Stimulated activated CD8-positive, alpha-beta memory T cell treated with anti-CD3 and anti-CD28 coated beads, Interleukin-15, amount 100 ng/mL, for 4 hours (primary cell): ENCODE data around the gene SORCS2.

Experiments used
- DNase-seq, 2 donors: peaks; one replicate each; pipeline ENCODE4 v3.0.0-alpha.2; 2020; ENCODE audit warnings: low read depth in 2 of 2

The SORCS2 gene

GRCh38 chr4:7635445-7636239 lies 443.3 kb downstream of the SORCS2 start:
- no peak for DNase-seq

- no peak for DNase-seq
Measured at GRCh38 chr4:7636240-7636508, 443.8 kb downstream of the SORCS2 start.

GRCh38 chr4:7637139-7637538 lies 444.8 kb downstream of the SORCS2 start:
- no peak for DNase-seq

- DNase-seq: no peak
Measured at GRCh38 chr4:7637971-7638370, 445.6 kb downstream of the SORCS2 start.

- no peak for DNase-seq
Measured at GRCh38 chr4:7638489-7638888, 446.2 kb downstream of the SORCS2 start.

- DNase-seq: no peak
Measured at GRCh38 chr4:7638984-7639789, 446.8 kb downstream of the SORCS2 start.

GRCh38 chr4:7640136-7640535 lies 447.8 kb downstream of the SORCS2 start:
- no peak for DNase-seq

GRCh38 chr4:7641712-7642111 lies 449.4 kb downstream of the SORCS2 start:
- no peak for DNase-seq

- no peak for DNase-seq
Measured at GRCh38 chr4:7642741-7643458, 450.6 kb downstream of the SORCS2 start.

- DNase-seq: no peak
Measured at GRCh38 chr4:7645158-7645557, 452.8 kb downstream of the SORCS2 start.

GRCh38 chr4:7645956-7646355 lies 453.6 kb downstream of the SORCS2 start:
- DNase-seq: no peak

GRCh38 chr4:7646384-7647061 lies 454.2 kb downstream of the SORCS2 start:
- no peak for DNase-seq

GRCh38 chr4:7647186-7647585 lies 454.8 kb downstream of the SORCS2 start:
- no peak for DNase-seq

- no peak for DNase-seq
Measured at GRCh38 chr4:7647600-7648543, 455.5 kb downstream of the SORCS2 start.

GRCh38 chr4:7648544-7649395 lies 456.4 kb downstream of the SORCS2 start:
- no peak for DNase-seq

GRCh38 chr4:7649411-7649740 lies 457.0 kb downstream of the SORCS2 start:
- DNase-seq: no peak

GRCh38 chr4:7649741-7650531 lies 457.6 kb downstream of the SORCS2 start:
- peak; percentile 35 to 42 for DNase-seq

- no peak for DNase-seq
Measured at GRCh38 chr4:7650606-7651385, 458.5 kb downstream of the SORCS2 start.
